Fibroblast of the aortic adventitia (primary cell): Measurements from ENCODE around the gene SLC26A3. TPM values are rescaled to one million over a fixed set of nuclear protein-coding genes. Genes with fewer than 3 reads are reported as not detected.
A peak's percentile ranks its signal among the peaks of the same experiment; 100 is the strongest.

Experiments
- DNase-seq: peaks from one replicate; pipeline ENCODE4 v3.0.0-alpha.2; 2010; ENCODE audit warnings: low read depth
- H3K4me3 ChIP-seq: 2 replicates; pipeline ENCODE4 v1.5.1; 2011; ENCODE audit warnings: low read depth, mild to moderate bottlenecking, control low read depth, low read length, moderate library complexity
- CTCF ChIP-seq: IDR thresholded peaks from 2 replicates; pipeline ENCODE4 v1.5.1; 2011; ENCODE audit warnings: mild to moderate bottlenecking, low read length, control low read depth, inconsistent platforms; ENCODE audit not compliant: insufficient read depth
- total RNA-seq: library from RNA; depleted of rRNA; stranded (reverse); fragments of >200 nt; gene quantifications from 2 replicates; pipeline ENCODE4 v1.2.3, GENCODE V29; 2012; ENCODE audit warnings: low replicate concordance

Gene SLC26A3
- total RNA-seq, 1 donor, result not detected

GRCh38 chr7:107767391-107767790 is 35.6 kb downstream of the SLC26A3 start:
- DNase-seq, result no peak
- TF ChIP-seq CTCF, result no peak

GRCh38 chr7:107758667-107759066 is 44.4 kb downstream of the SLC26A3 start:
- TF ChIP-seq CTCF, result no peak
- H3K4me3 ChIP-seq, result no peak overlapping the region
- DNase-seq, result no peak

More at GRCh38 chr7:107767391-107767790, 35.6 kb downstream of the SLC26A3 start:
- no peak overlapping the region for H3K4me3 ChIP-seq

GRCh38 chr7:107754642-107755041 is 48.4 kb downstream of the SLC26A3 start:
- TF ChIP-seq CTCF, result peak; percentile 24
- no peak for DNase-seq
- no peak overlapping the region for H3K4me3 ChIP-seq

- DNase-seq, result no peak
- H3K4me3 ChIP-seq, result no peak overlapping the region
- no peak for TF ChIP-seq CTCF
These were observed 51.9 kb downstream of the SLC26A3 start for GRCh38 chr7:107751113-107751512.

- DNase-seq, result no peak
- peak overlapping the region; percentile 57 for H3K4me3 ChIP-seq
- no peak for TF ChIP-seq CTCF
These were observed 57.0 kb downstream of the SLC26A3 start for GRCh38 chr7:107746006-107746405.

GRCh38 chr7:107744345-107744750 is 58.7 kb downstream of the SLC26A3 start:
- peak overlapping the region; percentile 94 for H3K4me3 ChIP-seq
- no peak for TF ChIP-seq CTCF
- no peak for DNase-seq
